NOMO-1 treated with dmso at 0.1 percent for 144 hours (cell line): ENCODE measurements around the gene TOMM34.
A peak's percentile ranks its signal among the peaks of the same experiment; 100 is the strongest.

Experiments
- DNase-seq: peaks from one replicate; lab custom pipeline; 2025; ENCODE audit not compliant: unreplicated experiment; lab: John Stamatoyannopoulos, UW

The TOMM34 gene

GRCh38 chr20:44960103-44960852 lies at the start of gene TOMM34:
TOMM34 (minus strand) TSS chr20:44960397; CDS start chr20:44960333, 64 bp downstream.
- peak; percentile 95 for DNase-seq

DNA sequence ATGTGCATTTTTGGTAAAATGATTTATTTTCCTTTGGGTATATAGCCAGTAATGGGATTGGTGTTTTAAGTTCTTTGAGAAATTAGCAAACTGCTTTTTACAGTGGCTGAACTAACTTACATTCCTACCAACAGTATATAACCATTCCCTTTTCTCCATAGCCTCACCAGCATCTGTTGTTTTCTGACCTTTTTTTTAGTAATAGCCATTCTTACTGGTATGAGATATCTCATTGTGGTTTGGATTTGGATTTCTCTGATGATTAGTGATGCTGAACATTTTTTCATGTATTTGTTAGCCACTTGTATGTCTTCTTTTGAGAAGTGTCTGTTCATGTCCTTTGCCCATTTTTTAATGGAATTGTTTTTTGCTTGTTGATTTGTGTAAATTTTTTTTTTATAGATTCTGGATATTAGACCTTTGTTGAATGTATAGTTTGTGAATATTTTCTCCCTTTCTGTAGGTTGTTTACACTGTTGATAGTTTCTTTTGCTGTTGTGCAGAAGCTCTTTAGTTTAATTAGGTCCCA lies 48.4 kb upstream of the TOMM34 start:
- DNase-seq = no peak

DNA sequence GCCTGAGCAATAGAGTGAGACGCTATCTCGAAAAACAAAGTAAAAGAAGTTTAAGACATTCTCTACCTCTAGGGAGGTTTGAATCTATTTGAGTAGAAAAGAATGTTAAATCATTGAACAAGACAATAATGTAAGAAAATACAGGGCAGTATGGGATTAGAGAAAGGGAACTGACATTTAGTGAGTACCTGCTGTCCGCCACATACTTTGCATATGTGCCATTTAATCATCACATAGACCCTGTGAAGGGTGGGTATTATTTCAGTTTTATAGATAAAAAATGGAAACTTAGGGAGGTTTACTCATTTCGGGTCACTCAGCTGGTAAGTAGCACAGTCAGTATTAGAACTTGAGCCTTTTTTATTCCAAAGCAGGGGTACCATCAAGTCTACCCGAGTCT lies 37.5 kb upstream of the TOMM34 start:
- DNase-seq = no peak

DNA sequence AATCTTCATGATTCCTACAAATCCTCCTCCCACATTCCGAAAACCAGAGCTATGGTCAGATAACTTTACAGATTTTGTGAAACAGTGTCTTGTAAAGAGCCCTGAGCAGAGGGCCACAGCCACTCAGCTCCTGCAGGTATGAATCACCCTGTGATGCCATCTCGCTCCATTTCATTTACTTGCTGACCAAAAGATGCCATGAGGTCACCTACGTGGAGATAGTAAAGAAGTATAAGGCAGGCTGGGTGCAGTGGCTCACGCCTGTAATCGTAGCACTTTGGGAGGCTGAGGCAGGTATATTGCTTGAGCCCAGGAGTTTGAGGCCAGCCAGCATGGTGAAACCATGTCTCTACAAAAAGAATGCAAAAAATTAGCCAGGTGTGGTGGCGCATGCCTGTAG lies 37.0 kb upstream of the TOMM34 start:
- no peak for DNase-seq

GRCh38 chr20:44993343-44993742 lies 33.1 kb upstream of the TOMM34 start:
- no peak for DNase-seq

DNA sequence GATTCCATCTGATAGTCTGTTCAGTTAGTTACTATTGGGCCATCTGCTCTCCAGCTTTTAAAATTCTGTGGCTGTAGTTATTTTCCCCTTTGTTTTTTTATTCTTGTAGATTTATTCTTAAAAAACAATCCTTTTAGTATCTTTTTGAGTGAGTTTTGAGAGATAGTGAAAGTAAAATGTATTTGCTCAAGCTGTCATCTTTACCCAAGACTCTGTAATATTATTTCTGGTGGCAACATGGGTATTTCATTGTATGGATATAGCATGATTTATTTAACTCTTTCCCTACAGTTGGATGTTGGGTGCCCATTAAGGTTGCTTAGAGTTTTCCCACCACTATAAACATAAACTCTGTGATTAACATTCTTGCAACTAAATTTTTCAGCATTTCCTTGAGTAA lies 30.8 kb upstream of the TOMM34 start:
- DNase-seq = no peak

DNA sequence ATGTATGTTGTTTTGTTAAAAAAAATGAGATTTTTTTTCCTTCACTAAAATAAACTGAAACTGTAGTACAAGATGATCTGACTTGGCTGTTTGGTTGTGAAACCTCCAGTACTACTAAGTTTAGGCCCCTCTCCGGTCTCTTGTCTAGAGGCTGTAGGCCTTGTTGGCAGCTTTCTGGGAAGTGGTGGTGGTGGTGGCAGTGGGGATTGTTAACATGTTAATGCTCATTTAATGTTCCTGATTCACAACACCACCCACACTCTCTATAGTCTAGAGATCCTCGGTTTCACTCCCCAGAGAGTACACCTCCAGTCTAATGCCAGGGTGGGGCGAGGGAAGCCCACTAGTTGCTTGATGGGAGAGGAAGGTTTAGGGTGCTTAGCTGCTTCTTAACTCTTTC lies 30.2 kb upstream of the TOMM34 start:
- DNase-seq = peak; percentile 17

- no peak for DNase-seq
These were observed 28.5 kb upstream of the TOMM34 start for GRCh38 chr20:44988631-44989171.

GRCh38 chr20:44983093-44983674 lies 23.0 kb upstream of the TOMM34 start:
- no peak for DNase-seq

DNA sequence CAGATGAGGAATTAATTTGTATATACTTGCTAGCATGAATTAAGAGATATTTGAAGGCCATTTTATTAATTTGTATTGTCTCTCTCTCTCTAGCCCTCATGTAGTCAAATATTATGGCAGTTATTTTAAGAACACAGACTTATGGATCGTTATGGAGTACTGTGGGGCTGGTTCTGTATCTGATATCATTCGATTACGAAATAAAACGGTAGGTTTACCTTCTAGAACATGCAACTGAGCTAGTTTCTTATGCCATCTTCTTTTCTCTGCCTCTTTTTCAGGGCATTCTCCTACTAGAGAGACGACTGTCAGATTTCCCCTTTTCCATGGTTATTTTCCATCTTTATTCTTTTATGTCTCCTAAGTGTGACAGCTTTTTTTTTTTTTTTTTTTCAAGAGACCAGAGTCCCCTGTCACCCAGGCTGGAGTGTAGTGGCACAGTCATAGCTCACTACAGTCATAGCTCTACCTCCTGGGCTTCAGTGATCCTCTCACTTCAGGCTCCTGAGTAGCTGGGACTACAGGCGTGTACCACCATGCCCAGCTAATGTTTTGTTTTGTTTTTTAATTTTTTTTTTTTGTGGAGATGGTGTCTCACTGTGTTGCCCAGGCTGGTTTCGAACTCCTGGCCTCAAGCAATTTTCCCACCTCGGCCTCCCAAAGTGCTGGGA lies 21.7 kb upstream of the TOMM34 start:
- no peak for DNase-seq

GRCh38 chr20:44979090-44979621 lies 19.0 kb upstream of the TOMM34 start:
- peak; percentile 75 for DNase-seq

GRCh38 chr20:44976698-44977097 lies 16.5 kb upstream of the TOMM34 start:
- no peak for DNase-seq

- DNase-seq = no peak
These were observed 12.9 kb upstream of the TOMM34 start for GRCh38 chr20:44973053-44973452.

GRCh38 chr20:44970243-44970757 lies 10.1 kb upstream of the TOMM34 start:
- DNase-seq = no peak

- no peak for DNase-seq
These were observed 9.2 kb upstream of the TOMM34 start for GRCh38 chr20:44969300-44969894.

DNA sequence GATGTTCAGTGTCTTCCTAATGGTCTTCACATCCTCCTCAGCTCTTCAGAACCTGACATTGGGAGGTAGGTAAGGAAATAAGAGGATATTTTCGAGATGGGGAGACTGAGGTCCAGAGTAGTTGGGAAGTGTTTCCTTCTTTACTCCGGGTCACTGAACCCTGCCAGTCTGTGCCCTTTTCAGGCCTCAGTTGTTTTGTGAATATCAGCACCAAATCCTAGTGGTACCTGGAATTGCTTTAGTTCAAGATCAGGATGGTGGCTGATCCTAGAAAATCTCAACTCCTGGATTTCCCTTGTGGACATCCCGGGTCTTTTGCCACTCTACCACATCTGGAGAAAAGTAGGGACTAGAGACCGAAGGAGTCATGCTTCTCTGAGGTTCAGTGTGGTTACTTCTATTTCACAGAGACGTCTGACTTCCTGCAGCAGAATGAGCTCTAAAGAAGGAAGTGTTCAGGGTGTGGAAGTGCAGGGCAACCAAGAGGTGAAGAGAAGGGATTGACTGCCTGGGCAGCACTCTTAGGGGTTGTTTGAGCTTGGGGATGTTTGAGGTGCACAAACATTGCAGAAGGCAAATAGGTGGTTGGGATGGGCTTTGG lies 7.1 kb upstream of the TOMM34 start:
- peak; percentile 80 for DNase-seq

- DNase-seq = peak; percentile 89
These were observed 6.1 kb upstream of the TOMM34 start, which contains the start of gene STK4 for GRCh38 chr20:44966030-44966961. STK4 (plus strand) TSS chr20:44966512; CDS start chr20:44966569, 57 bp downstream.

DNA sequence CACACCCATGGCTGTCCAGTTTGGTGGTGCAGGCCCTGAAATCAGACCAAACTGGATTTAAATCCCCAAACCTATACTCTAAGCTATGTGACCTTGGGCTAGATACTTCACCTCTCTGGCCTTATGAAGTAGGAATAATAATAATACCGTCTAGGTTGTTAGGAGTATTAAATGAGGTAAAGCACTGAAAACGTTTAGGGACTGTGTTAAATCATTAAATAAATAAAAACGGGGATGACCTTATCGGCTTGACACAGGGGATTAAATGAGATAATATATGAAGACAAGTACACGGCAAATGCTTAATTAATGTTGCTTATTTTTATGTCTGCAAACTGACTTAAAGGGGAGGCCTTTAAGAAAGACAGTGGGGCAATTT lies 5.4 kb upstream of the TOMM34 start:
- DNase-seq = no peak
